OCI-LY3 (cell line): ENCODE data around the gene PBX4.

Experiments used
- EZH2phosphoT487 ChIP-seq: fragments of 200-600 bp; shearing (Covaris generic); IDR thresholded peaks from 2 replicates; pipeline ENCODE4 v1.6.1; 2018; ENCODE audit warnings: antibody characterized with exemption, mixed run types, low read depth
- TF ChIP-seq, protein P1 (sequence below): fragments of 200-600, 300-600 bp; sonication (generic); IDR thresholded peaks from 2 replicates; pipeline ENCODE4 v1.5.1; 2014; ENCODE audit warnings: antibody characterized with exemption, low read length, low read depth

DNA sequence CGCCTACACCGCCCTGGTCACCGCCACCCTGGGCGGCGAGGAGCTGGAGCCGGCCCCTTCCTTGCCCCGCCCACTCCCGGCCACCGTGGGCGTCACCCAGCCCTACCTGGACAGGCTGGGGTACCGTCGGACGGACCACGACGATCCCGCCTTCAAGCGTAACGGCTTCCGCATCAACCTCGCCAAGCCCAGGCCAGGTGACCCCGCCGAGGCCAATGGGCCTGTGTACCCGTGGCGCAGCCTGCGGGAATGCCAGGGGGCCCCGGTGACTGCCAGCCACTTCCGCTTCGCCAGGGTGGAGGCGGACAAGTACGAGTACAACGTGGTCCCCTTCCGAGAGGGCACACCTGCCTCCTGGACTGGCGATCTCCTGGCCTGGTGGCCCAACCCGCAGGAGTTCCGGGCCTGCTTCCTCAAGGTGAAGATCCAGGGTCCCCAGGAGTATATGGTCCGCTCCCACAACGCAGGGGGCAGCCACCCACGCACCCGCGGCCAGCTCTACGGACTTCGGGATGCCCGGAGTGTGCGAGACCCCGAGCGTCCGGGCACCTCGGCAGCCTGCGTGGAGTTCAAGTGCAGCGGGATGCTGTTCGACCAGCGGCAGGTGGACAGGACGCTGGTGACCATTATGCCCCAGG, 73.4 kb downstream of the PBX4 start:
- TF ChIP-seq, protein P1, sequence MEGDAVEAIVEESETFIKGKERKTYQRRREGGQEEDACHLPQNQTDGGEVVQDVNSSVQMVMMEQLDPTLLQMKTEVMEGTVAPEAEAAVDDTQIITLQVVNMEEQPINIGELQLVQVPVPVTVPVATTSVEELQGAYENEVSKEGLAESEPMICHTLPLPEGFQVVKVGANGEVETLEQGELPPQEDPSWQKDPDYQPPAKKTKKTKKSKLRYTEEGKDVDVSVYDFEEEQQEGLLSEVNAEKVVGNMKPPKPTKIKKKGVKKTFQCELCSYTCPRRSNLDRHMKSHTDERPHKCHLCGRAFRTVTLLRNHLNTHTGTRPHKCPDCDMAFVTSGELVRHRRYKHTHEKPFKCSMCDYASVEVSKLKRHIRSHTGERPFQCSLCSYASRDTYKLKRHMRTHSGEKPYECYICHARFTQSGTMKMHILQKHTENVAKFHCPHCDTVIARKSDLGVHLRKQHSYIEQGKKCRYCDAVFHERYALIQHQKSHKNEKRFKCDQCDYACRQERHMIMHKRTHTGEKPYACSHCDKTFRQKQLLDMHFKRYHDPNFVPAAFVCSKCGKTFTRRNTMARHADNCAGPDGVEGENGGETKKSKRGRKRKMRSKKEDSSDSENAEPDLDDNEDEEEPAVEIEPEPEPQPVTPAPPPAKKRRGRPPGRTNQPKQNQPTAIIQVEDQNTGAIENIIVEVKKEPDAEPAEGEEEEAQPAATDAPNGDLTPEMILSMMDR: no peak
- no peak for TF ChIP-seq EZH2phosphoT487
